22Rv1 (cell line): ENCODE data around the gene RB1.
"Not testable (repeated sequence)": the region's sequence is repeated elsewhere in the genome, so short reads cannot be mapped to it uniquely, and the experiment has no call there.

Source experiments
- H3K27ac ChIP-seq: fragments of 450-650 bp; 2 replicates; pipeline ENCODE4 v1.5.1; 2017
- ZFX ChIP-seq: fragments of 450-650 bp; IDR thresholded peaks from 2 replicates; pipeline ENCODE4 v1.6.1; 2017; ENCODE audit warnings: antibody characterized with exemption, borderline replicate concordance
- TF ChIP-seq, protein P1 (sequence below): fragments of 450-650 bp; IDR thresholded peaks from 2 replicates; pipeline ENCODE4 v1.5.1; 2017; ENCODE audit warnings: mild to moderate bottlenecking

The RB1 gene

DNA sequence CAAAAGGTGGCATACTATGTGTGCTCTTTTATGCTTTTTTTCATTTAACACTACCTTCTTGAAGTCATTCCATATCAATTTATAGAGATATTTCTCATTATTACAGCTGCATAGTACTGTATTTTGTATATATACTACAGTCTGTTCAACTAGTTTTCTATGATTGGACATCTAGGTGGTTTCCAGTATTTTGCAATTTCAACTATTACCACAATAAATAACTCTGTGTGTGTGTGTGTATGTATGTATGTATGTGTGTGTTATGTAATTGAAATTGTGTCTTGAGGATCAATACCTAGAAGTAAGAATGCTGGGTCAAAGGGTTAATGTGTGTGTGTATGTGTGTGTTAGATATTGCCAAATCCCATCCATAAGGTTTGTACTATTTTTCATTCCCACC is 102.3 kb downstream of the RB1 start:
- H3K27ac ChIP-seq, result no peak overlapping the region
- TF ChIP-seq, protein P1, sequence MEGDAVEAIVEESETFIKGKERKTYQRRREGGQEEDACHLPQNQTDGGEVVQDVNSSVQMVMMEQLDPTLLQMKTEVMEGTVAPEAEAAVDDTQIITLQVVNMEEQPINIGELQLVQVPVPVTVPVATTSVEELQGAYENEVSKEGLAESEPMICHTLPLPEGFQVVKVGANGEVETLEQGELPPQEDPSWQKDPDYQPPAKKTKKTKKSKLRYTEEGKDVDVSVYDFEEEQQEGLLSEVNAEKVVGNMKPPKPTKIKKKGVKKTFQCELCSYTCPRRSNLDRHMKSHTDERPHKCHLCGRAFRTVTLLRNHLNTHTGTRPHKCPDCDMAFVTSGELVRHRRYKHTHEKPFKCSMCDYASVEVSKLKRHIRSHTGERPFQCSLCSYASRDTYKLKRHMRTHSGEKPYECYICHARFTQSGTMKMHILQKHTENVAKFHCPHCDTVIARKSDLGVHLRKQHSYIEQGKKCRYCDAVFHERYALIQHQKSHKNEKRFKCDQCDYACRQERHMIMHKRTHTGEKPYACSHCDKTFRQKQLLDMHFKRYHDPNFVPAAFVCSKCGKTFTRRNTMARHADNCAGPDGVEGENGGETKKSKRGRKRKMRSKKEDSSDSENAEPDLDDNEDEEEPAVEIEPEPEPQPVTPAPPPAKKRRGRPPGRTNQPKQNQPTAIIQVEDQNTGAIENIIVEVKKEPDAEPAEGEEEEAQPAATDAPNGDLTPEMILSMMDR, result no peak
- TF ChIP-seq ZFX, result no peak

DNA sequence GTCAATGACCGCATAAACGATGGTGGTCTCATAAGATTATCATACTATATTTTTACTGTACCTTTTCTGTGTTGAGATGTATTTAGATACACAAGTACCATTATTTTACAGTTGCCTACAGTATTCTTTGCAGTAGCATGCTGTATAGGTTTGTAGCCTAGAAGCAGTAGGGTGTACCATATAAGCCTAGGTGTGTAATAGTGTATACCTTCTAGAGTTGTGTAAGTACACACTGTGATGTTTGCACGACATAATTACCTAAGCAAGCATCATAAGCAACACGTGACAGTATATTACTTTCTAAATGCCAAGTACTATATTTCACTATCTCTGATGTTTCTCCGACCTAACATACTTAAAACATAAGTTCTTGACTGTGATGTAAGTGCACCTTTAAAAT is 106.6 kb downstream of the RB1 start:
- TF ChIP-seq, protein P1, result no peak
- no peak for TF ChIP-seq ZFX
- no peak overlapping the region for H3K27ac ChIP-seq

GRCh38 chr13:48411147-48411794 is 107.7 kb downstream of the RB1 start:
- no peak for TF ChIP-seq ZFX
- TF ChIP-seq, protein P1, result no peak
- no peak overlapping the region for H3K27ac ChIP-seq

DNA sequence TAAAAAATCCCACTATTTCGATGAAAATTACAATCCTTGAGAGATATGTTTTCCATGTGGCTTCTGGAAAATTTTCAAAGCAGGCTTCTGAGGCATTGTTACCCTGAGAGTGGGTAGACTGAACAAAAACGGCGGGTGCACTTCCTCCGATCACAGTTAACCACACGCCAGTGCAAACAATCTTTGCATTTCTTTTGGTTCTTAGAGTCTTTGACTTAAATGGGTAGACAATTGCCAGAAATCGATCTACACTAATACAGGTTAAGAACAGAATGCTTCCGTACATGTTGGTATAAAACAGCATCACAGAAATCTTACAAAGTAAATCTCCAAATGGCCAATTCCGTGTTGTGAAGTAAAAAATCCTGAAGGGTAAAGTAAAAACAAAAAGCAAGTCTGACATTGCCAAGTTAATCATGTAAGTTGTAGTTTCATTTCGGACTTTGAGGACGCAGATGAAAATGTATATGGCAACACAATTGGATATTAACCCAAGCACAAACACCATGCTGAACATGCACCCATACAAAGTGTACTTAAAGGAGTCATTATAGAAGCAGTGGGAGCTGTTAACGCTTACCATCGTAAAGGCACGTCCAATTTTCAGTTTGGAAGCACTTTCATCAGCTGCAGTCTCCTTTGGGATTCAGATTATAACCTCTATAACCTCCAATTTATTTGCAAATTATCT is 108.4 kb downstream of the RB1 start:
- H3K27ac ChIP-seq, result no peak overlapping the region
- TF ChIP-seq, protein P1, result no peak
- TF ChIP-seq ZFX, result no peak

DNA sequence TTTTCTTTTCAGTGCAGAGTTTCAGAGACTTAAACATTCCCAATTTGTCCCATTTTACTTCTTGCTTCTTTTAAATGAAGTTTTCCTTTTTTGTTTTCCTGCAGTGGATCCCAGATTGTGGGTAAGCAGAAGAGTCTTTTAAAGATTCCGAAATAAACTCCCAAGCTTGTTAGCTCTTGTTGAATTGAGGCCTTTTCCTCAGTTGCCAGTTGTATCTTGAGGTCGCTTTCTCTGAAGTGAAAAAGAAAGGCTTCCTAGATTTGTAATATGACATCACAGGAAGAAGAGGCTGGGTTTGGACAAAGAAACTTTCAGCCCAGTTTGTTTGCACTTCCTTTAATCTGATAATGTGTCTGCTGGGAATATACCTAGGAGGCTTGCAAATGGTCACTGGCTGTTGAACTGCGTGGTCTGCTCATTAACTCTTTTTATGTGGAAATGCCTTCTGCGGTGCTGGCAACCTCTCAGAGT is 109.4 kb downstream of the RB1 start, which contains the start of gene LPAR6:
Gene LPAR6, minus strand, starts transcription at position 233 of the 471 bp plus-strand sequence. CDS start 690 bp downstream, outside the sequence.
- TF ChIP-seq, protein P1, result no peak
- TF ChIP-seq ZFX, result no peak
- peak within 1 kb of the TSS; percentile 15; the same call in 1 of the 2 replicates for H3K27ac ChIP-seq

GRCh38 chr13:48414501-48414900 is 111.0 kb downstream of the RB1 start:
- no peak overlapping the region for H3K27ac ChIP-seq
- TF ChIP-seq ZFX, result no peak
- TF ChIP-seq, protein P1, result no peak

DNA sequence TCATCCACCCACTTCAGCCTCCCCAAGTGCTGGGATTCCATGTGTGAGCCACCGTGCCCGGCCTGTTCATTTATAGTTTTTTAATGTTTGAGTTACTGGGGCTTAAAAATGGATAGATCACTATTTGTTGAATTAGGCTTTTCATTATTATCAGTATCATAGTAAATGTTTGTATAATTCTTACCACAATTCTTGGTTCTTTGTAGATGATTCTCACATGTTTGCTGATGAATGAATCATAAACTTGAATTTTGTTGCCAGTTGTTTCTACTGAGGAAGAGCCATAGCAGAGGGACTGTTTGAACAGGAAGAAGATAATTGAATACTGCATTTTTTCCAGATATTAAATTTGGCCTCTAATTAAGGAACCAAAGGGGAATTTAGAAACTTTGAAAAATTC is 112.0 kb downstream of the RB1 start:
- TF ChIP-seq, protein P1, result no peak
- no peak for TF ChIP-seq ZFX
- H3K27ac ChIP-seq, result no peak overlapping the region

DNA sequence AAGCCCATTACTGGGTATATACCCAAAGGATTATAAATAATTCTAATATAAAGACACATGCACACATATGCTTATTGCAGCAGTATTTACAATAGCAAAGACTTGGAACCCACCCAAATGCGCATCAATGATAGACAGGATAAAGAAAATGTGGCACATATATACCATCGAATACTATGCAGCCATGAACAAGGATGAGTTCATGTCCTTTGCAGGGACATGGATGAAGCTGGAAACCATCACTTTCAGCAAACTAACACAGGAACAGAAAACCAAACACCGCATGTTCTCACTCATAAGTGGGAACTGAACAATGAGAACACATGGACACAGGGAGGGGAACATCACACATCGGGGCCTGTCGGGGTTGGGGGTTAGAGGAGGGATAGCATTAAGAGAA is 118.5 kb downstream of the RB1 start:
- H3K27ac ChIP-seq, result not testable (repeated sequence)
